HUES48 (cell line): ENCODE data around the gene CCL26.
"Not testable (repeated sequence)": the region's sequence is repeated elsewhere in the genome, so short reads cannot be mapped to it uniquely, and the experiment has no call there.

Experiments
- H3K27ac ChIP-seq: one replicate; pipeline ENCODE4 v1.7.0; 2013; ENCODE audit warnings: low read depth, low read length, inconsistent platforms
- H3K27me3 ChIP-seq: 2 replicates; pipeline ENCODE4 v1.6.1; 2013; ENCODE audit warnings: mild to moderate bottlenecking, low read length; ENCODE audit not compliant: control insufficient read depth, insufficient read depth
- H3K36me3 ChIP-seq: 2 replicates; pipeline ENCODE4 v1.6.1; 2013; ENCODE audit warnings: low read length; ENCODE audit not compliant: control insufficient read depth, insufficient read depth
- H3K4me1 ChIP-seq: 2 replicates; pipeline ENCODE4 v1.6.1; 2013; ENCODE audit warnings: mild to moderate bottlenecking, low read length; ENCODE audit not compliant: control insufficient read depth, insufficient read depth
- H3K4me3 ChIP-seq: 2 replicates; pipeline ENCODE4 v1.5.1; 2013; ENCODE audit warnings: mild to moderate bottlenecking, low read depth, low read length
- H3K9ac ChIP-seq: 2 replicates; pipeline ENCODE4 v1.6.1; 2013; ENCODE audit warnings: mild to moderate bottlenecking, low read depth, low read length, moderate library complexity
- H3K9me3 ChIP-seq: 2 replicates; pipeline ENCODE4 v1.6.1; 2013; ENCODE audit warnings: low read length; ENCODE audit not compliant: control insufficient read depth, insufficient read depth

Gene CCL26

GRCh38 chr7:75723444-75723843 is 48.6 kb downstream of the CCL26 start:
- Histone ChIP-seq H3K27ac (no peak overlapping the region), H3K27me3 (no peaks in the 10 kb centered on the region), H3K36me3 (no peaks in the 10 kb centered on the region), H3K4me1 (peaks cover 6% of the 10 kb centered on the region; the same call in 1 of the 2 replicates), H3K9ac (no peak overlapping the region), H3K9me3 (no peaks in the 10 kb centered on the region), H3K4me3 (no peak overlapping the region)

- no peaks in the 10 kb centered on the region for H3K36me3 ChIP-seq
- no peaks in the 10 kb centered on the region for H3K4me1 ChIP-seq
- H3K27ac ChIP-seq, result no peak overlapping the region
- no peaks in the 10 kb centered on the region for H3K27me3 ChIP-seq
- no peak overlapping the region for H3K4me3 ChIP-seq
- H3K9me3 ChIP-seq, result no peaks in the 10 kb centered on the region
- no peak overlapping the region for H3K9ac ChIP-seq
Observed at GRCh38 chr7:75722373-75722772, 49.6 kb downstream of the CCL26 start.

- not testable (repeated sequence) for H3K9me3 ChIP-seq, H3K27me3 ChIP-seq, H3K36me3 ChIP-seq, H3K4me1 ChIP-seq, H3K27ac ChIP-seq, H3K4me3 ChIP-seq, H3K9ac ChIP-seq
Observed at GRCh38 chr7:75721922-75722321, 50.1 kb downstream of the CCL26 start.

GRCh38 chr7:75721426-75721825 is 50.6 kb downstream of the CCL26 start:
- no peaks in the 10 kb centered on the region for H3K27me3 ChIP-seq
- H3K4me3 ChIP-seq, result no peak overlapping the region
- no peak overlapping the region for H3K9ac ChIP-seq
- H3K9me3 ChIP-seq, result no peaks in the 10 kb centered on the region
- no peaks in the 10 kb centered on the region for H3K36me3 ChIP-seq
- no peak overlapping the region for H3K27ac ChIP-seq
- H3K4me1 ChIP-seq, result no peaks in the 10 kb centered on the region

GRCh38 chr7:75719626-75720025 is 52.4 kb downstream of the CCL26 start:
- H3K9ac ChIP-seq, result no peak overlapping the region
- no peaks in the 10 kb centered on the region for H3K9me3 ChIP-seq
- no peaks in the 10 kb centered on the region for H3K4me1 ChIP-seq
- no peaks in the 10 kb centered on the region for H3K36me3 ChIP-seq
- H3K27me3 ChIP-seq, result no peaks in the 10 kb centered on the region
- no peak overlapping the region for H3K27ac ChIP-seq
- H3K4me3 ChIP-seq, result no peak overlapping the region
